DMS53 (cell line): ENCODE data around the gene PRKACG.
"Not testable (repeated sequence)": the region's sequence is repeated elsewhere in the genome, so short reads cannot be mapped to it uniquely, and the experiment has no call there.

ENCODE experiments used
- DNase-seq: peaks from one replicate; lab custom pipeline; 2025; lab: John Stamatoyannopoulos, UW

PRKACG gene

DNA sequence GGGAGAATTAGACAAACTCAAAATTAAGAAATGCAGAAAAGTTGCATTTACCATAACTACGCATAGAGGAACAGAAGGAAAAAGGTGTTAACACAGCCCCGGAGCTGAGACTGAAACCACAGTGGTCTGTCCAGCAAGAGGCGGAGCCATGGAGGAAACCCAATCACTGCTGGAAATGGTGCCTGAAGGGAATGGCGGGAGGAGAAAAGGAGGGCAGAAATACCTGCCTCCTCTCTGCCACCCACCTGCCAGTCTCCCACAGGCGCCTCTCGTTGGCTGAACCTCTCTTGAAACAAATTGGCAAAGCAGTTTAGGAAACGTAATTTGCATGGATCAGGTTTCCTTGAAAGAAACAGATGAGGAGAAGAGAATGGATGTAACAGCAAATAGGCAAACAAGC is 9.7 kb upstream of the PRKACG start:
- DNase-seq = no peak

DNA sequence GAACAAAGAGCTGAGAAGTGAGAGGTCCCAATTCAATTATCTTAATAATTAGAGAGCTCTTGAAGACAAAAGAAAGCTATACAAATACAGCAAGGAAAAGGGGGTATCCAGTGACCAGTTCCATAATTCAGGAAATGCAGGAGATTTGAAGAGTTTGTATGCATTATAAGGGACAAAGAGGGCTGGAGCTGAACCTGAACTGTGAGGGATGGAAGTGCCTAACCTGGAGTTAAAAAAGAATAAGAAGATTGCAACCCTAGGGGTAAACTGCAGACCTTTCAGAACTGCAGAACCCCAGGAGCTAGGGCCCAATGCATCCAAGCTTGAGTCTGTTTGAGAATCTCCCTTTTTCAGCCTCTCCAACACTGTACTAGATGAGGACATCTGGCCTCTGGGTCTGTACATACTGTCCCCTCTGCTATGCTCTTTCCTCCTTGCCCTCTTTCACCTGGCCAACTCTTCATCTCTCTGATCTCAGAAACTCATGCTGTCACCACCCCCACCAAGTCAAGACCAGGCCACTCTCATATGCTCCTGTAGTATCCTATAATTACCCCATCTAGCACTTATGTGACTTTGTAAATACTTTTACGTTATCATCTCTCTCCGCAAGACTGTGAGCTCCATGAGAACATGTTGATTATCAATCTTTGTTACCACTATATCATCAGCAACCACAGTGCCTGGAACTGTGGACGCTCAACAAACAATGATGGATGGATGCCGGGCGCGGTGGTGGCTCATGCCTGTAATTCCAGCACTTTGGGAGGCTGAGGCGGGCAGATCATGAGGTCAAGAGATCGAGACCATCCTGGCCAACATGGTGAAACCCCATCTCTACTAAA is 6.6 kb upstream of the PRKACG start:
- DNase-seq = no peak

DNA sequence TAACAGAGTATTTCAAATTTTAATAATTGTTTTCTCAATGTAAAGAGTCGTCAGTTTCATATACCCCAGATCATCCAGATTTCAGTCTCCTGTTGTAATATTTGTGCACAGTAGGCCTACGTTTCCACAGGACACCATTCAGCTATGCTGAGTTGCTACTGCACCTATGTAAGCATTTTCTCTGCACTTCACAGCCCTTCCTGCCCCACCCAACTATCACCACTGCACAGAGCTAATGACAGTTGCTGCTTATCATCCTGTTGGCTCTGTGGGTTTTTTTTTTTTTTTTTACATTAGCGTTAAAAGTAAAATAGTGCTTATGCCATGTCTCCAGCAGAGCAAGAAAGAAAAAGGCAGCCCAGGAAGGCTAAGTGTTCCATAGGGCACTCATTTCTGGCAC is 5.9 kb upstream of the PRKACG start:
- no peak for DNase-seq

DNA sequence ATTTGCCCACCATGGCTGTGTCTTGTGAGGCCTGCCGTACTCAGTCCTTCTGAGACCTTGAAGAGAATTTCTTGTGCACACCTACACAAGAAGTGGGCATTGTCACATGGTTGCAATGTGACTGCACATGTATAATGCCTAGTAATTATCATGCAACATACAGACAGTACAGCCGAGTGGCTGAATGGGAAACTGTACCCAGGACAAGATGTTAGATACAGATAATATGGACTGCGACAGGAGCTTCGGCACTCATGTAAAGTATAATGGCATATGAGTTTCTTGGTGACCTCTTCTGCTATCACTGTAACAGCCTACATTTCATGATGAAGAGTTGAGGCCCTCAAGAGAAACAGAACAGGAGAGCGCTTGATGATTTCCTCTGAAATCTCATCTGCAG is 4.8 kb upstream of the PRKACG start:
- DNase-seq = no peak

DNA sequence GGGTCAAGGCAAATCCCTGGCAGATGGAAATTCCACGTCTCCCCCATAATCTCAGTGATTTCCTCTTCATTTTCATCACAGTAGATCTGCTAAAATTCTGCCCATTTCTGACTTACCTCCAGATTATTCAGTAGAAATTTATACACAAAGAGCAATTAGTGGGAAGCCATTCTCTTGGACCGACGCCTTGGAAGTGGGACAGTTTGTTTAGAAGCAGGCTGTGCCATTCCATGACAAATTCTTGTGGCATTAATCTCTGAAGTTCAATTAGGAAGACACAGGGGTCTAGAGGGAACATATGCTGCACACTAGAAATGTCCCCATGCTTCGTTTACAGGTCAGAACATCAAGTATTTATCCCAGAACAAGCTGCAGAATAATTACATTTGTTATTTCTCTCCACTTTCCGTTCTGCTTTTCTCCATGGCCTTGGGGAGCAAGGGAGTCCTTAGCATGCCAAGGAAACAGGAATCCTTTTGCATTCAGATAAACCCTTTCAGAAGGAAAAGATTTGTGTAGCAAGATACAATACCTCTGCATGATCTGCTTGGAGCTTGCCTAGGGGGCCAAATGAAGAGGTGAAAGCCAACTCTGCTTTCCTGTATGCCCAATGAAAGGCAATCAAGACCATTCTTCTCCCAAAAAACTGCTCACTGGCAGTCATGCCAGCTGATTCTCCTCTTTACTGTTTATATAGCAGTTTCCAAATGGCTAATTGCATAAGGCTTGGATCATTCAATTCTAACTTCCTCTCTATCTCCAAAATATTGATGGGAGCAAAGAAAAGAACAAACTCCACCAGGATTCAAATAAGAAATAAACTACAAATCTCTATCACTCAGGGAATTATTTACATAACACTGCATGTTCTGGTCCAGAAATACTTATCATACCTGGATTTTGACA is 2.5 kb upstream of the PRKACG start:
- no peak for DNase-seq

DNA sequence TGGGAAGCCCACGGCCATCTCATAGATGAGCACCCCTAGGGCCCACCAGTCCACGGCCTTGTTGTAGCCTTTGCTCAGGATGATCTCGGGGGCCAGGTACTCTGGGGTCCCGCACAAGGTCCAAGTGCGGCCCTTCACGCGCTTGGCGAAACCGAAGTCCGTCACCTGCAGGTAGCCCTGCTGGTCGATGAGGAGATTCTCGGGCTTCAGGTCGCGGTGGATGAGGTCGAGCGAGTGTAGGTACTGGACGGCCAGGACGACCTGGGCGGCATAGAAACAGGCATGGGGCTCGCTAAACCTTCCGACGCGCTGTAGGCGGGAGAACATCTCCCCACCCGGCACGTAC is 558 bp downstream of the PRKACG start:
- no peak for DNase-seq

DNA sequence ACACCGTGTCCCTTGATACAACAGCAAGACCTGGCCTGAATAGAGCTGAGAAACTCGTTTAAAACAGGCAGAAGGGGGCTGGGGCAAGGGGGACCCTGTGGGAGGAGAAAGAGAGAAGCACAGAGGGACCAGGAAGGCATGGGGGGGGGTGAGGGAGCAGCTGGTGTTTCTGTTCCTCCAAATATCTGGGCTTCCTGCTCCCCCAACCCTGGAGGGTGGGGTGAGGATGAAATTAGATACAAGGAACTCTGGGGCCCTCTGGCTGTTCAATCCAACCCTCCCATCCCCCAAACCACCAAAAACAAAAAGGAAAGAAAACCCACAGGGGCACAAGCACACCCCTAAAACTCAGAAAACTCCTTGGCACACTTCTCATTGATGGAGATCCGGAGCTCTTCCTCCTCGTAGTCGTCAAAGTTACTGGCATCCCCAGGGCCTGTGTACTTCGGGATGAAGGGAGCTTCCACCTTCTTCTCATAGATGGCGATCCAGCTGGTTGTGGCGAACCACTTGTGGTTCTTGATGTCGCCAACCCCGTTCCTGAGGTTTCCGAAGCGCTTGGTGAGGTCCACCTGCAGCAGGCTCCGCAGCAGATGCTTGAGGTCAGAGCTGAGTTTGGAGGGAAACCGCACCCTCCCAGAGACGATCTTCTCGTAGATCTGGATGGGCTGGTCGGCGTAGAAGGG is 1.1 kb downstream of the PRKACG start:
- DNase-seq = no peak

DNA sequence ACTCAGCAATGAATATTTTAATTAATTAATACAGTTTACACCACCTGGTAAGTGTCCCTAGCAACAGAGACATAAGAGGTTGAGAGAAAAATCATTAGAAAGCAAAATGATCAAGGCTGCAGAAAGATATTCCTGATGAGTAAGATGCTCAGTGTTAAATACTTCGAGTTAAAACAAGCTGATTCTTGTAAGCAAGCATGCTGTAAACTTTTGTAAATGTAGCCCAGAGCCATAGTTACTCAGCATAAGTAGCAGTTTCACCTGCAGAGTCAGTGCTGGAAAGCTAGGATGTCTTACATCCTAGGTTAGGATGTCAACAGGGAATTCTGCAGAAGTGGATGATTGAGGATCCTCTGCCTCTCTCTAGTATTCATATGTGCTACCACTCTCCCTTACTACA is 4.2 kb downstream of the PRKACG start:
- no peak for DNase-seq

DNA sequence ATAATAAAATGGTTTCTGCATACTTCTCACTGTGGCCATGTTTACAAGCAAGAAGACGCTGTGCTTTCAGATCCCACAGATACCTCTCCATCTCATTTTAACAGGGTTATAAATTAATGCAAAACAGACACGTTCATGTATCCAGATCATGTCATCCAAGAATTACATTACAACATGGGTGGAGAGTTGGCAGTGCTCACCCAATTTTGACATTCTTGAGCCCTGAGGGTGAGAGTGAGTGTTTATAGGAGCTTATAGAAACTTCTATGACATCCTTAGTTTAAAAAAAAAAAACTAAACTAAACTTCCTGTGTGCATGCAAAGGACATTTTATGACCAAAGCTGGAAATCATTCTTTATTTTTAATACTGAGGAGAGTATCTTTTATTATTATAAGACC is 9.1 kb downstream of the PRKACG start:
- no peak for DNase-seq

DNA sequence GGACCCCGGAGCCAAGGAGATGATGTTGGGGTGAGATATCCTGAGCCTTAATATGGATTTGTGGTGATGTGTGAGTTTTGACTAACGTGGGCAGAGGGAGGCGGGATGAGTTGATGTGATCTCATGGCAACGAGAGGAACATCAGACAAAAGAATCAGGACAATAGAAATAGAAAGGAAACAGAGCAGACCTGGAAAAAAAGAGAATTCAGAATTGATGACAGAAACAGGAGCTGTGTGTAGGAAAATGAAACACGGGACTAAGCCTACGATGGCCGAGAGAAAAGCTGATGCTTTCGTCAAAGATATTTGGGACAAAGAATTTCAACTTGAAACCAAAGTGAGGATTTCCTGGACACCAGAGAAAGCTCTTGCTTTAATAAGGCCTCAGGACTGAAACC is 10.9 kb downstream of the PRKACG start:
- DNase-seq = no peak

DNA sequence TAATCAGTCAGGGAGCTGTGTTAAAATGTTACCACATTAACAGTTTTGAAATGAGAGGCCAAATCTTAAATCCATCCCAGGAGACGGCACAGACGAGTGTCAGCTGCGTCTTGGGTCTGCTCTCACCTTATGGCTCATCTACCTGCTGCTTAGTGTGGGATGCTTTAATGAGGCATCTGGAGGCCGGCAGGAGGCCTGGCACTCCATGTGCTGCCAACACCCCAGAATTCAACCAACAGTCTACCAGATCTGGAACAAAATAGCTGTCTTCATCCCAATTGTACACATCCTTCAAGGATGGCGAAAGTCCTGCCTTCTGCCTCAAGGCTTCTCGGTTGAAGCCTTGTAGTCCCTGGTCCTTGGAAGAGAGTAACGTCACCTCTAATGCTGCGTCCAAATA is 12.0 kb downstream of the PRKACG start:
- DNase-seq = no peak

DNA sequence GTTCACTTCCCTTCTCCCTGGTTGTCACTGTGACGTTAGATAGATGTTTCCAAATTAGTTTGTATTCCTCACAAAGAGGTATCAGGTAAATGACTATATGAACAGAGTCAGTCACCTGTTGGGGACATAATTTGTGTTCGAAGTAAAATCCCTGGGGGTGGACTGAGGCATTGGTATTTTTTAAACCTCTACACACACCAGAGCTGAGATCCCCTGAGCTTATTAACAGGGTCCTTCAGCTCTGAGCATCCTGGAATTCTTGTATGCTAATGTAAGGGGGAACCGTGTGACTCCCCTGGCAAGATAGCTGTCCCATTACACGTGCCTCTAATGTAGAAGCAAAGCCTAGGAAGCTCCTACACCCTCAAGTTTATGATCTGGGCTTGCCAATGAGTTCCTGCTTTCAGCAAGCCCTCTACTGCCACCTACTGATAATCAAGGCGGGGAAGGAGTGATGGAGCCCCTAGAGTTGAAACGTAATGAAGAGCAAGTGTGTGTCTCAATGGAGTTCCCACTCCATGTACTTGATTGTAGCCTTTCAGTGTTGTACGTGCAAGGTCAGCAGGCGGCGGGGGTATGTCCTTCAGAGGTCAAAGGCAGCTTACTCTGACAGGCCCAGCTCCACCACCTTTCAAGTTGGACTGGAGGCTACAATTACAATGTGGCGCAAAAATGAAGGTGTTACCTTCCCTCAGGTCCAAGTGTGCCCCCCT is 14.4 kb downstream of the PRKACG start:
- peak; percentile 82 for DNase-seq

DNA sequence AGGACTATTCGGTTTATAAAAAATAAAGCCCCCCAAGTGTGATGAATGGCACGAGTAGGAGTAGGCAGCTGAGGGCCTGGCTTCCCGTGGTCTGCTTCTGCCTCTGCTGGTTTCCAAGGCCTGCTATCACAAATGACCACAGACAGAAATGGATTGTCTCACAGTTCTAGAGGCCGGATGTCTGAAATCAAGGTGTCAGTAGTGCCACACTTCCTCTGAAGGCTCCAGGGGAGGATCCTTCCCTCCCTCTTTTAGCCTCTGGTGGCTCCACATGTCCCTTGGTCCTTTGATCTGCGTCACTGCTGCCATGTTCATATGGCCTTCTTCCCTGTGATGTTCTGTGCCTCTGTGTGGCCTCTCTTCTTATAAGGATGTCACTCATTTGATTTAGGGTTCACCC is 15.1 kb downstream of the PRKACG start:
- DNase-seq = no peak

DNA sequence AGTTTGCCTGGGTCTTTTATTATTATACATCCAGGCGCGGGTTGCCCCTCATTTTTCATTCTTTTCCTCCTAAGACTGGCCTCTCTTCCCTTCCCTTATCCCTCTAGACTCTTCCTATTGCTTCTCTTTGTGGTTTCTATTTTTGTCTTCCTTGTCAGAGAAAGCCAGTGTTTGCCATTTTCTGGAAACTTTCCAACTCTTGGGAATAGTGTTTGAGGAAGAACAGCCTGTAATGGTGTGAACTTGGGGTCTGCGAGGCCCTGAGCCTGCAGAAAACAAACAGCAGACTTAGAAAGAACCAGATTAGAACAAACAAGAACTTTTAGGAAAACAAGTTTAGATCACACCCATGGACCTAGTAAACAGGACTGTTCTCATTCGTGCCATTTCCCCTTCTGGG is 15.5 kb downstream of the PRKACG start:
- DNase-seq = no peak

DNA sequence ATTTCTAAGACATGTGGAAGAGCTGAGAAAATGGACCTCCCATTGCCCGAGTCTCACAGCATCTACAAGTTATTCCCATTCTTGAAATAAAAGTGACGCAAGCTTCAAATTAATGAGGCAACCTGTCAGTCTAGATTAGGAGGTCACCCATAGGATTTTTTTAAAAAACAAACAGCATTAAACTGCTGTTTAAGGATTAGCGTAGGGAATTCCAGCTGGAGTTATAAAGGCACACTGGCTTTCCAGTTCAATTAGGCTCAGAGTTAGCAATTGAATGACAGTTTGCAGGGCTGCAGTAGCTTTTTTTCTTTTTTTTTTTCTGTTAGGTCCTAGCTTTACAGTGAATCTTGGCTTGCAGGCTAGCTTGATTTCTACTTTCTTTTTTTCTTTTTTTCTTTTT is 16.2 kb downstream of the PRKACG start:
- DNase-seq = no peak

DNA sequence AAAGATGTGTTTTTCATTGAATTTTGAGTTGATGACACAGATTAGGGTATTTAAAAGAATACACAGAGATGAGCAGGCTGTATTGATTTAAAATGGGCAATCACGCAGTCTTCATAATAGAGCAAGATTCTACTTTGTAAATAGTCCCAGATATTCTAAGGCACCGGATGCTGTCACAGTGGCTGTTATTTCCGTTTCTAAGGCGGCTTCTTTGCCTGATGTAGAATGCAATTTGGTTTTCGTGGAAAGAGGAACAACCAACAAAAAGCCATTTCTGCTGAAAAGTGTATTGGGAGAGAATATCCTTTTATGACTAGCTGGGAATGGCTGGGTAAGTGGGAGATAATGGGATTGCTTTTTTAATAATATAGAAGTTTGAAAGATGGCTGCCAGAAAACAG is 17.5 kb downstream of the PRKACG start:
- DNase-seq = no peak

DNA sequence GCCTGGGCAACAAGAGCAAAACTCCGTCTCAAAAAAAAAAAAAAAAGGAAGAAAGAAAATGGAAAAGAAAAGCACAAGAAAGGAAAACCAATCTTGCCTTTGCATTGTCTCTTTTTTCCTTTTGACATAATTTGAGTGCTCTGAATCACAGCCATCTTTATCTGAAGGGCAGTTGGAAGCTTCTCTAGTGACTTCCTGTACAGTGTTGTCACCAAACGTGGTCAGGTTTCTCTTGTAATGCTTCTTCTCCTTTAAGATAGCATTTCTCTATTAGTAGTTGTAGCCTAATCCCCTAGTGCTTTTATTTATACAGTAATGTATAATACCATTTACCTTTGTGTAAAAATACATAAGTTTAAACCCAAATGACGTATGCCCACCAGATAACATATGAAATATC is 18.1 kb downstream of the PRKACG start:
- DNase-seq = no peak

DNA sequence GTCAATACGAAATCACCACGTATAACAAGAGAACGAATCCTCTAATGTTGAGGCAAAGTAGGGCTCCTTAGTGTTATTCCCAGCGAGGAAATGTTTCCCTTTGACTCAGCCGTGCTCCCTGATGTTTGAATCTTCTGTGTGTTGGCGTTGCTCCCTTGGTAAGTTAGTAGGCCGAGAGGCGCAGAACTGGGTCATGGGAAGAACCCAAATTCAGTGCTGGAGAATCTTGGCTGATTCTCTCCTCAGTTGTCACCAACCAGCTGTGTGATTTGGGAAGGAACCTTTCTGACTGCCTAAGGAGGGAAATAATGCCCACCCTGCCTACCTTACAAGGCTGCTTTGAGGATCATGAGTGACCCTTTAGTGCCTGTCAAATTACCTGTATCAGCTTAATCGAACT is 22.5 kb downstream of the PRKACG start:
- no peak for DNase-seq

DNA sequence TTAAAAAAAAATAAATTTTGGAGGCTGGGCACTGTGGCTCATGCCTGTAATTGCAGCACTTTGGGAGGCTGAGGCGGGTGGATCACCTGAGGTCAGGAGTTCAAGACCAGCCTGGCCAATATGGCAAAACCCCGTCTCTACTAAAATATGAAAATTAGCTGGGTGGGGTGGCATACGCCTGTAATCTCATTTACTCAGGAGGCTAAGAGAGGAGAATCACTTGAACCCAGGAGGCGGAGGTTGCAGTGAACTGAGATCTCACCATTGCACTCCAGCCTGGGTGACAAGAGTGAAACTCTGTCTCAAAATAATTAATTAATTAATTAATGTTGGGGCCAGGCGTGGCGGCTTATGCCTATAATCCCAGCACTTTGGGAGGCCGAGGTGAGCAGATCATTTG is 27.0 kb downstream of the PRKACG start:
- not testable (repeated sequence) for DNase-seq

DNA sequence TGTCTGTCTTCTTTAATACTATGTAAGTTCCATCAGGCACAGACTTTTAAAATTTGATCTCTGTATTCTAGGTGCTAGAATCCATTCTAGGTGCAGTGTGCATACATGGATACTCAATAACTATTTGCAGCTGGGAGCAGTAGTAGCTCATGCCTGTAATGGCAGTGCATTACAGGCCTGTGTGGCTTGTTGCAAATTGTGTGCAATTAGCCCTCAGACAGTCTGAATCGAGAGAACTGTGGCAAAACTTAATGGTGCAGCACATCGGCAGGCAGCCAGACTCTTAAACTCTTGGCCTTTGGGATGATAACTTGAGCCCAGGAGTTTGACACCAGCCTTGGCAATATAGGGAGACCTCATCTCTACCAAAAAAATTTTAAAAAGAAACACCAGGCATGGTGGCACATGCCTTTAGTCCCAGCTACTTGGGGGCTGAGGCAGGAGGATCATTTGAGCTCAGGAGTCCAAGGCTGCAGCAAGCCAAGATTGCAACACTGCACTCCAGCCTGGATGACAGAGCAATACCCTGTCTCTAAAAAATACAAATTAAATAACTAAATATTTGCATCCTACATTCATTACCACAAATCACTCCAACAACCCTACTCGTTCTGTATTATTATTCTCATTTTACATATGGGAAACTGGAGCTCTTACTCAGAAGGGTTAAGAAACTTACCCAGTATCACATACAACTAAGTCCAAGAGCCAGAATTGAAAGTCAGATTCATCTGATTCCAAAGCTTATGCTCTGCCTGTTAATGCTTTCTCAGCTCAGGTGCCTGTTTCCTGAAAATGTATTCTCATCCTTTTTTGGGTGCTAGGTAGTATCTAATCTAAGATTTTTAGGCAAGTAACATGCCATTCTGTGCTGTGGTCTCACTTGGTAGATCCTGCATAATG is 30.1 kb downstream of the PRKACG start:
- DNase-seq = no peak

DNA sequence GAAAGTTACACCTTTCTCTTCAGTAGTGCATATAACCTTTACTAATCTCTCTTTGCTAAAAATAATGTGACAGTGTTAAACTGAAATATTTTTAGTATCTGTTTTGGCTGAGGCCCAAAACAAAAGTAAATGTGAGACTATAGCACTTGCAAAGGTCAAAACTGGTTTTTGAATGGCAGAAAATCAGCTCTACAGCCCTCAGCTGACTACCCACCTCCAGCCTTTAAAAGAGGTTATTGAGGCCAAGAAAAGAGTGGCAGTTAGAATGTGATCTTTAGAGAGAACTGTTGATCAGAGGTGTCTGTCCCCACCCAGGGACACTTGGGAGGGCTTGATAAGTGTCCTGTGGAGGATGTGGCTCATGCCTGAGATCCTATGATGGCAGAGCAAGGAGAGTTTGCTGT is 30.9 kb downstream of the PRKACG start:
- no peak for DNase-seq
